H1 (cell line): ENCODE results near the gene SPOCK1. TPM values are rescaled to one million over a fixed set of nuclear protein-coding genes. Genes with fewer than 3 reads are reported as not detected.
A peak's percentile ranks its signal among the peaks of the same experiment; 100 is the strongest.

Experiments
- CTCF ChIA-PET: fragments of 300-600 bp; sonication (Branson Sonifier 250); formaldehyde crosslinking; loops from one replicate; lab custom pipeline; 2021; ENCODE audit not compliant: partially characterized antibody; lab: Charles Lee
- POLR2A ChIA-PET: fragments of 300-600 bp; sonication (Branson Sonifier 250); formaldehyde crosslinking; loops from one replicate; lab custom pipeline; 2021; ENCODE audit warnings: inconsistent platforms; ENCODE audit not compliant: partially characterized antibody; lab: Charles Lee
- DNase-seq, 2 experiments: peaks; one replicate each; pipeline versions ENCODE4 v3.0.0 to v3.0.0-alpha.2; 2010 to 2022; ENCODE audit warnings: low spot score in 2 of 2, low read depth in 1 of 2, mixed read lengths in 1 of 2
- FAIRE-seq: peaks from 2 replicates; lab custom pipeline; 2011; peaks lifted over from hg19 to GRCh38; lab: Jason Lieb, UNC
- H2AFZ ChIP-seq: 2 replicates; pipeline ENCODE4 v1.8.1; 2012; ENCODE audit warnings: low read length, inconsistent platforms
- H2AK5ac ChIP-seq: 2 replicates; pipeline ENCODE4 v1.6.1; 2013; ENCODE audit warnings: low read depth, low read length
- H2BK120ac ChIP-seq: replicated peaks from 2 replicates; pipeline ENCODE3; 2013; ENCODE audit warnings: low read depth, low read length, inconsistent platforms
- H2BK12ac ChIP-seq: 2 replicates; pipeline ENCODE4 v1.6.1; 2013; ENCODE audit warnings: low read depth, low read length
- H2BK15ac ChIP-seq: 2 replicates; pipeline ENCODE4 v1.6.1; 2013; ENCODE audit warnings: low read length
- H2BK20ac ChIP-seq: 2 replicates; pipeline ENCODE4 v1.6.1; 2013; ENCODE audit warnings: low read length
- H2BK5ac ChIP-seq: 2 replicates; pipeline ENCODE4 v1.6.1; 2013; ENCODE audit warnings: low read depth, low read length
- H3K14ac ChIP-seq: 2 replicates; pipeline ENCODE4 v1.6.1; 2013; ENCODE audit warnings: inconsistent platforms; ENCODE audit not compliant: insufficient read length
- H3K18ac ChIP-seq: 2 replicates; pipeline ENCODE4 v1.6.1; 2013; ENCODE audit warnings: low read length; ENCODE audit errors: extremely low read depth
- H3K23ac ChIP-seq: 2 replicates; pipeline ENCODE4 v1.6.1; 2013; ENCODE audit warnings: inconsistent platforms; ENCODE audit not compliant: insufficient read length
- H3K23me2 ChIP-seq: 2 replicates; pipeline ENCODE4 v1.6.1; 2013; ENCODE audit warnings: low read depth, low read length
- H3K27ac ChIP-seq: 2 replicates; pipeline ENCODE4 v1.6.1; 2011; ENCODE audit warnings: low read depth, low read length, inconsistent platforms
- H3K27me3 ChIP-seq, 4 experiments: replicated peaks in 1 of 4; 1 replicate in 1 of 4; 2 replicates in 3 of 4; pipeline versions ENCODE4 v1.6.1 to v1.8.1; 2011 to 2013; ENCODE audit warnings: low read length in 3 of 4, mild to moderate bottlenecking in 3 of 4, inconsistent platforms in 2 of 4, mixed read lengths in 2 of 4, moderate library complexity in 1 of 4; ENCODE audit not compliant: control insufficient read depth in 3 of 4, insufficient read depth in 3 of 4; ENCODE audit errors: extremely low read depth in 1 of 4
- H3K36me3 ChIP-seq, 4 experiments: 2 replicates each; pipeline versions ENCODE4 v1.6.1 to v1.8.1; 2011 to 2013; ENCODE audit warnings: mild to moderate bottlenecking in 4 of 4, low read length in 3 of 4, moderate library complexity in 2 of 4, control low read depth in 1 of 4, inconsistent platforms in 1 of 4; ENCODE audit not compliant: insufficient read depth in 4 of 4, control insufficient read depth in 2 of 4
- H3K4ac ChIP-seq: replicated peaks from 2 replicates; pipeline ENCODE3; 2013; ENCODE audit warnings: low read length, low read depth, mixed read lengths, inconsistent platforms; ENCODE audit not compliant: insufficient read length
- H3K4me1 ChIP-seq, 4 experiments: replicated peaks in 1 of 4; 1 replicate in 1 of 4; 2 replicates in 3 of 4; pipeline versions ENCODE4 v1.6.1 to v1.8.1; 2011 to 2013; ENCODE audit warnings: low read length in 3 of 4, inconsistent platforms in 2 of 4, mixed read lengths in 1 of 4; ENCODE audit not compliant: insufficient read depth in 4 of 4, control insufficient read depth in 3 of 4
- H3K4me2 ChIP-seq, 2 experiments: 2 replicates each; pipeline versions ENCODE4 v1.6.1 to v1.8.1; 2011 to 2013; ENCODE audit warnings: low read depth in 2 of 2, low read length in 2 of 2, control low read depth in 1 of 2, inconsistent platforms in 1 of 2, mild to moderate bottlenecking in 1 of 2; ENCODE audit not compliant: insufficient read depth in 1 of 2
- H3K4me3 ChIP-seq, 4 experiments: fragments of 200-600, 300-600 bp in 1 of 4; sonication (generic), shearing (Covaris generic), sonication (Bioruptor Twin) in 1 of 4; 2 replicates each; pipeline versions ENCODE4 v1.5.1 to v1.8.1; 2011 to 2016; ENCODE audit warnings: low read length in 4 of 4, low read depth in 3 of 4, control low read depth in 2 of 4, inconsistent platforms in 2 of 4, mild to moderate bottlenecking in 2 of 4, mixed read lengths in 1 of 4, moderate library complexity in 1 of 4; ENCODE audit not compliant: insufficient read depth in 2 of 4; ENCODE audit errors: extremely low read depth in 1 of 4
- H3K56ac ChIP-seq: replicated peaks from 2 replicates; pipeline ENCODE3; 2013; ENCODE audit warnings: low read depth, mild to moderate bottlenecking, mixed read lengths, low read length, inconsistent platforms; ENCODE audit not compliant: insufficient read length
- H3K79me1 ChIP-seq: 2 replicates; pipeline ENCODE4 v1.6.1; 2013; ENCODE audit warnings: low read depth, low read length, control low read depth
- H3K79me2 ChIP-seq, 2 experiments: 2 replicates each; pipeline versions ENCODE4 v1.6.1 to v1.8.1; 2012 to 2013; ENCODE audit warnings: low read length in 2 of 2, mild to moderate bottlenecking in 2 of 2, inconsistent platforms in 1 of 2; ENCODE audit not compliant: insufficient read depth in 2 of 2, control insufficient read depth in 1 of 2
- H3K9ac ChIP-seq, 4 experiments: replicated peaks in 1 of 4; 1 replicate in 1 of 4; 2 replicates in 3 of 4; pipeline versions ENCODE4 v1.6.1 to v1.8.1; 2011 to 2013; ENCODE audit warnings: low read depth in 3 of 4, low read length in 3 of 4, control low read depth in 2 of 4, mild to moderate bottlenecking in 2 of 4, moderate library complexity in 2 of 4, inconsistent platforms in 1 of 4; ENCODE audit errors: extremely low read depth in 1 of 4
- H3K9me3 ChIP-seq, 2 experiments: 2 replicates each; pipeline versions ENCODE4 v1.6.1 to v1.8.1; 2012 to 2013; ENCODE audit warnings: mild to moderate bottlenecking in 2 of 2, moderate library complexity in 2 of 2, control low read depth in 1 of 2, inconsistent platforms in 1 of 2, low read depth in 1 of 2, low read length in 1 of 2, mixed read lengths in 1 of 2; ENCODE audit not compliant: insufficient read depth in 2 of 2
- H4K20me1 ChIP-seq, 2 experiments: replicated peaks in 1 of 2; 2 replicates each; pipeline versions ENCODE3 to v1.8.1; 2011 to 2013; ENCODE audit warnings: inconsistent platforms in 2 of 2, low read length in 2 of 2, mild to moderate bottlenecking in 1 of 2; ENCODE audit not compliant: insufficient read depth in 2 of 2, control insufficient read depth in 1 of 2
- H4K5ac ChIP-seq: 2 replicates; pipeline ENCODE4 v1.6.1; 2013; ENCODE audit warnings: low read length, low read depth, mixed read lengths, inconsistent platforms; ENCODE audit not compliant: insufficient read length
- H4K8ac ChIP-seq: 2 replicates; pipeline ENCODE4 v1.8.0; 2013; ENCODE audit warnings: mild to moderate bottlenecking, moderate library complexity, low read length, inconsistent platforms; ENCODE audit not compliant: insufficient read depth; ENCODE audit errors: extremely low read depth
- H4K91ac ChIP-seq: replicated peaks from 2 replicates; pipeline ENCODE3; 2013; ENCODE audit warnings: low read length, mixed read lengths, inconsistent platforms; ENCODE audit not compliant: insufficient read length
- GTF2F1 ChIP-seq: IDR thresholded peaks from 2 replicates; pipeline ENCODE4 v1.6.1; 2012; ENCODE audit warnings: low read depth, low read length, improper control_type of control experiment, borderline replicate concordance
- POU5F1 ChIP-seq: IDR thresholded peaks from 2 replicates; pipeline ENCODE4 v1.6.1; 2011; ENCODE audit warnings: low read depth, mild to moderate bottlenecking, low read length, moderate library complexity
- RFX5 ChIP-seq: IDR thresholded peaks from 2 replicates; pipeline ENCODE4 v1.6.1; 2011; ENCODE audit warnings: low read depth, low read length, improper control_type of control experiment, borderline replicate concordance
- RNF2 ChIP-seq: fragments of 200-900, 300-1000 bp; sonication (generic); IDR thresholded peaks from 2 replicates; pipeline ENCODE4 v1.7.1; 2016; ENCODE audit warnings: borderline replicate concordance, low read depth, mild to moderate bottlenecking, antibody characterized with exemption, low read length; ENCODE audit not compliant: poor library complexity, severe bottlenecking; ENCODE audit errors: missing control alignments
- TBP ChIP-seq: IDR thresholded peaks from 2 replicates; pipeline ENCODE4 v1.6.1; 2011; ENCODE audit warnings: low read depth, low read length, improper control_type of control experiment
- TEAD4 ChIP-seq: IDR thresholded peaks from 2 replicates; pipeline ENCODE4 v1.6.1; 2012; ENCODE audit warnings: low read depth, low read length, inconsistent platforms, mixed read lengths
- WGBS, 2 experiments: shearing (Covaris generic) in 1 of 2; methylation state at CpG; one replicate each; pipeline versions ENCODE4 v1.1.6 to v1.1.7; 2013 to 2015; ENCODE audit warnings: low lambda C conversion rate in 2 of 2, mixed read lengths in 2 of 2, inconsistent platforms in 1 of 2, low coverage in 1 of 2, missing lambda C conversion rate in 1 of 2; ENCODE audit not compliant: insufficient replicate concordance in 2 of 2, insufficient coverage in 1 of 2, insufficient read length in 1 of 2; ENCODE audit errors: extremely low coverage in 1 of 2, missing lambda C conversion rate in 1 of 2; 5-methylcytosine and 5-hydroxymethylcytosine counted together
- polyA plus RNA-seq, 7 experiments: library from polyadenylated mRNA; depleted of rRNA in 3 of 7; stranded (reverse) in 5 of 7; unstranded in 2 of 7; fragments of >200 nt in 5 of 7; fragments of 200-250 nt in 2 of 7; gene quantifications; 1 replicate in 5 of 7; 2 replicates in 1 of 7; 4 replicates in 1 of 7; pipeline versions ENCODE4 v1.2.1 to v1.2.3, GENCODE V29; 2011 to 2013; ENCODE audit warnings: missing spikeins in 2 of 7, mixed read lengths in 2 of 7
- total RNA-seq: library from RNA; stranded (reverse); fragmentation: NEBNext Ultra II Directional; extraction: Animal tissue kit (Norgen Biotek cat#: 25700); gene quantifications from 2 replicates; pipeline ENCODE4 v1.2.1, GENCODE V29; 2021

The SPOCK1 gene
- total and polyA plus RNA-seq, 2 of the 8 experiments (the other 6 are each of a cell fraction or from before 2014, with no cell fraction given): 6.9 to 18.1 TPM

GRCh38 chr5:137203011-137203632 is 296.0 kb downstream of the SPOCK1 start:
- WGBS, 2 experiments: 89% methylated on average over 4 of the region's 4 CpGs; no CpG with 5 or more reads in 1 of the 2 experiments
- DNase-seq (no peak), FAIRE-seq (no peak)
- Histone ChIP-seq H3K18ac (no peak overlapping the region), H2BK5ac (no peak overlapping the region), H3K4me2 (no peak overlapping the region), H2BK120ac (no peak overlapping the region), H3K4ac (no peak overlapping the region), H3K23me2 (no peaks in the 10 kb centered on the region), H3K56ac (no peak overlapping the region), H2BK12ac (peak overlapping the region; percentile 22; the same call in 1 of the 2 replicates), H4K91ac (no peak overlapping the region), H3K79me1 (no peaks in the 10 kb centered on the region), H3K36me3 (no peaks in the 10 kb centered on the region), H3K9me3 (no peaks in the 10 kb centered on the region), H4K20me1 (no peaks in the 10 kb centered on the region), H2AK5ac (no peak overlapping the region), H2BK15ac (no peak overlapping the region), H3K23ac (peak overlapping the region; percentile 59), H4K8ac (no peak overlapping the region), H4K5ac (no peak overlapping the region), H3K4me1 (peaks cover 2 to 13% (median 7%) of the 10 kb centered on the region in 4 experiments; a peak in 6 of 7 replicates), H3K27me3 (no peaks in the 10 kb centered on the region), H2AFZ (no peak overlapping the region), H2BK20ac (no peak overlapping the region), H3K14ac (no peak overlapping the region), H3K79me2 (no peaks in the 10 kb centered on the region), H3K4me3 (no peak overlapping the region), H3K27ac (no peak overlapping the region), H3K9ac (no peak overlapping the region)
- CTCF ChIA-PET: interaction anchor here (0.9 to 2.6 kb wide), 9 partner anchors 11 to 400 kb away, joined by 3 to 7 read pairs (median 4); no protein-coding TSS in a partner anchor
- POLR2A ChIA-PET: no interaction called here
- TF ChIP-seq RNF2: no peak
- TF ChIP-seq GTF2F1: no peak
- TF ChIP-seq TEAD4: no peak
- no peak for TF ChIP-seq TBP
- TF ChIP-seq POU5F1: no peak
- TF ChIP-seq RFX5: no peak
